Caki2 (cell line): Measurements from ENCODE around the gene IDNK. TPM values are rescaled to one million over a fixed set of nuclear protein-coding genes. Genes with fewer than 3 reads are reported as not detected.
A peak's percentile ranks its signal among the peaks of the same experiment; 100 is the strongest.
"Not testable (repeated sequence)": the region's sequence is repeated elsewhere in the genome, so short reads cannot be mapped to it uniquely, and the experiment has no call there.

Experiments
- DNase-seq: peaks from one replicate; pipeline ENCODE4 v3.0.0-alpha.2; 2015; ENCODE audit warnings: low read depth
- in situ Hi-C: cut with HindIII; loops from 2 replicates; pipeline ENCODE4 v1.10.0; 2016; ENCODE audit warnings: low sequenced_read_pairs, low pct_unique_long_range_greater_than_20kb, mixed read lengths
- total RNA-seq: library from RNA; depleted of rRNA; stranded (reverse); fragments of >200 nt; shearing (Covaris generic); gene quantifications from 2 replicates; pipeline ENCODE4 v1.2.3, GENCODE V29; 2014; ENCODE audit warnings: low replicate concordance; rRNA removed

IDNK gene
- total RNA-seq: 2.2 and 10.1 TPM in 2 replicates

DNA sequence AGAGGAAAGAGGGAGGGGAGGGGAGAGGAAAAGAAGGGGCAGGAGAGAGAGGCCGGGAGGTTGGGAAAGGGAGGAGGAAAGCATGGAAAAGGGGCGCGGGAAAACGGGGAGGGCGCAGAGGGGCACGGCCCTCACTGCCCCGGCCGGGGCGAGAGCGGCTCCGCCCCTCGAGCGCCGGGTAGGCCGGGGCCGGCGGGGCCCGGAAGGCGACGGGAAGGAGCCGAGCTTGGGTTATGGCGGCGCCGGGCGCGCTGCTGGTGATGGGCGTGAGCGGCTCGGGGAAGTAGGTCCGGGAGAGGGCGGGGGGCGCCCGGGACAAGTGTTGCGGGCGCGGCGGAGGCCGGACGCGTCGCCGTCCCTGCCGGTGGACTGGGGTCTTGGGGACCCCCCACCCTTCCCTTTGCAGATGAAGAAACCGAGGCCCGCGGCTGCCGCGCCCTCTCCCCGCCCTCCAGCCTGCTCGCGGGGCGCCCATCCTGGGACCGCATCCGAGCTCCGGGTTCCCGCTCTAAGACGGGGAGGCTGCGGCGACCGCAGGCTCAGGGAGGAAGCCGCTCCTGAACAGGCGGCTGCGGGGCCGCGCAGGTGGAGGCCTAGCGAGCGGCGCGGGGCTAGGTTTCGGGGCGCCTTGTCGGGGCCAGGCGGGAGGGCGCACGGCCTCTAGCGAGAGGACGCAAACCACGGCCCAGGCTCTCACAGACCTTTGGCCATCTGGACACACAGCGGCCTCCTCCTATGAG lies at the start of gene IDNK:
IDNK (plus strand) TSS at position 205 of the 740 bp plus-strand sequence; CDS start at position 234, 29 bp downstream.
- DNase-seq: peak; percentile 60
- in situ Hi-C loops: no loop called here

DNA sequence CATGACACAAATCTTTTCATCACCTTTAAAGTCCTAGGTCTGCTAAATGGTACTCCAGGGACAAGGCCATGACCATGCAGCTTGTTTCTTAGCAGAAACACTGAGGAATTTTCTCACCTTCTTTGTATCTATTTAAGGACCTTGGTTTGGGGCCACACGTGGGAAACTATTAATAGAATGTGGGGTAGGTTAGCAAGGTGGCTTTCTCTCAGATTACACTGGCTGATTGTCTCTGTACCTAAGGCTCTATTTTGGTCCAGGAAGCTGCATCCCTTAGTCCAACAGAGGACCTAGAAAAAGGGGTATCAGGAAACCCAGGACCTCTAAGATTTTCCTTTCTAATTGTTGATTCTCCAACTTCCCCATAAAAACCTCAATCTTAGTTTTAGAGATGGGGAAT lies 48.5 kb upstream of the IDNK start:
- in situ Hi-C loops: no loop called here
- no peak for DNase-seq

DNA sequence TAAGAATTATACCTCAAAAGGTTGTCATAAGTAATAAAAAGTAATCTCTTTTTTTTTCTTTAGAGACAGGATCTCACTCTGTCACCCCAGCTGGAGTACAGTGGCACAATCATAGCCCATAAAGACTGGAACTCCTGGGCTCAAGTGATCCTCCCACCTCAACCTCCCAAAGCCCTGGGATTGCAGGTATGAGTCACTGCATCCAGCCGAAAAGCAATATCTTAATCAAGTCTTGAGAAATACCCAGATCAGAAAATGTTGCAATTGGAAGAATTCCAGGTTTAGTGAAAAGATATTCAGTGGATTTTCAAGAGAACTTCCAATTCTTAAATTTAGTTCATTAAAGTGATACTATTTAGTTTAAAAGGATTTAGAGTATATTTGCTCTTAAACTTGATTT lies 40.9 kb upstream of the IDNK start:
- DNase-seq: no peak
- in situ Hi-C loops: no loop called here

DNA sequence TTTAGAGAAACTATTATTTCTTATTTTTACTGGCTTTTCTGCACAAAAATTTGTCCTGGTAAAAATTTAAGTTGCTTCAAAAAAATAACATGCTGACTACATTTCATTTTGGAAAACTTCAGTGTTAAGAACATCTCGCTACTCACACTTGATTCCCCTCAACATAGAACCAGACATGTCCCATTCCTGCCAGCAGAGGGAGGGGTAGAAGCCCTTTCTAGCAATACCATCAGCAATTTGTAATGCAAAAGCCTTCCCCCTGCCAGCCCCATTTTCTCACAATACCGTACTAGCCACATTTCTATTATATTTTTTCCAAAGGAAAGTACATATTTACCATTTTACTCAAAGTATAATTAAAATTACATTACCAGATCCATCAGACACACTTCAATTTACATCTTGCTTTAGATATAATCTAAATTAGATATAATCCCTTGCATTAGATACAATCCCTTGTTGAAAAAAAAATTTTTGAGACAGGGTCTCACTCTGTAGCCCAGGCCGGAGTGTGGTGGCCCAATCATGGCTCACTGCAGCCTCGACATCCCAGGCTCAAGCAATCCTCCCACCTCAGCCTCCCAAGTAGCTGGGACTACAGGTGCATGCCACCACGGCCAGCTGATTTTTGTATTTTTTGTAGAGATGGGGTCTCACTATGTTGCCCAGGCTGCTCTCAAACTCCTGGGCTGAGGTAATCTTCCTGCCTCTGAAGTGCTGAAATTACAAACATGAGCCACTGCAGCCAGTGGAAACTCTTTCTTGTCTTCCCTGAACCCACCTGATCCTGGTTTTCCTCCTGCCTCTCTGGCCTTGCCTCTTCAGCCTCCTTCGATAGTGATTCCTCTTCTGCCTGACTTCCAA lies 39.6 kb upstream of the IDNK start:
- in situ Hi-C loops: no loop called here
- DNase-seq: peak; percentile 17

DNA sequence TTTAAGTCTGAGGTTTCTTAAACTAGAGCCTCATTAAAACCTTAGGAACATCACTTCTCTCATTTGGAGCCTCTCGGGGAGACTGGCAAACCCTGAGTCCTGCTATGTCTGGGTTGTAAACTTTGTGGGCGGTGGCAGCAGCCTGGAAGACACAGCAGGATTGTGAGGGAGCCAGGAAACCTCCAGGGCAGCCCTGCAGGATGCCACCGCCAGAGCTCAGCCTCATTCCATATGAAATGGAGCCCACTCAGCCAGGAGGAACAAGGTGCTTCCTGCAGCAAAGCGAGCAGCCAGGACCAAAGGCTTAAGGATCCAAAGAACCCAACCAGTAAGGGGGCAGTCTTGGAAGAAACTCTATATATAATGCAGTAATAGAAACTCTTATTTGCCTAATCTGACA lies 37.9 kb upstream of the IDNK start:
- no peak for DNase-seq
- in situ Hi-C loops: no loop called here

DNA sequence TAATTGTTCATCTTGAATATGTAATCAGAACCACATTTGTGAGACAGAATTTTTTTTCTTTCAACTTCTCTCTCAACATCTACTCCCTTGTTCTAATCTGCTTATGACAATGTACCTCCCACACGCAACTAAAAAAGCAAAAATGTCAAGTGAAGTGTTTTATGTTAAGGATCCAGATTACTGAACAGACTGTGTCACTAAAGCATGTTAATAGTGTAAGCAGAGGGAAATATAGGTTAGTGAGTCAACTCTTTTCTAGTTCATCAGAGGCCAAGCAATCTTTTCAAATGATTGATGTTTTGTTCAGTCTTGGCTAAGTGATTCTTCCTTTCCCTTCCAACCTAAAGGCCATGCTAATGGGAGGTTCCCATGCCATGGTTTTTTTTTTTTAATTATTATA lies 34.7 kb upstream of the IDNK start:
- no peak for DNase-seq
- in situ Hi-C loops: no loop called here

DNA sequence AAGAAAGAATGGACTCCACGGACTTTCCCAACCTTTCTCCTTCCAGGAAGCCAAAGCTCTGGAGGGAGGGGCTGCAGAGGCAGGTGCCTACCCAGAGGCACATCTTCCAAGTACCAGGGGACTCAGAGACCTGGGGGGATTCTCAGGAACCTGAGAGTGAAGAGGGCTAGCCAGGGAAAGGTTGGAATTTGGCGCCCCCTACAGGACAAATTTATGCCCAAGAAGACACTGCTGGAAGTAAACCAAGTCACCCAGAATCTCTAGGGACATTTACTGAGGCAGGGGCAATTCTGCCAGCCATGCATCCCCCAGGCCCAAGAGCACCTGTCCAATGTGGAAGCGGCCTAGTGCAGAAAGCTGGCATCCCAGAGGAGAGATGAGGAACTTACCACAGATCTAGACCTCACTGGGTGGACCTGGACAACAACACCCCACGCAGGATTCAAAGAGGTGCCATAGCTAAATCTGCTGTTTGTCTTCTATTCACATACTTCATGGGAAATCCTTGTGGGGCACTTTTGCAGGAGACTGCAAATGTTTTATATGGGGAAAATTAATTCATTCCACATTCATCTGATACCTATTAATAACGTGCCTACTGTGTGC lies 25.9 kb upstream of the IDNK start:
- in situ Hi-C loops: no loop called here
- DNase-seq: peak; percentile 8

DNA sequence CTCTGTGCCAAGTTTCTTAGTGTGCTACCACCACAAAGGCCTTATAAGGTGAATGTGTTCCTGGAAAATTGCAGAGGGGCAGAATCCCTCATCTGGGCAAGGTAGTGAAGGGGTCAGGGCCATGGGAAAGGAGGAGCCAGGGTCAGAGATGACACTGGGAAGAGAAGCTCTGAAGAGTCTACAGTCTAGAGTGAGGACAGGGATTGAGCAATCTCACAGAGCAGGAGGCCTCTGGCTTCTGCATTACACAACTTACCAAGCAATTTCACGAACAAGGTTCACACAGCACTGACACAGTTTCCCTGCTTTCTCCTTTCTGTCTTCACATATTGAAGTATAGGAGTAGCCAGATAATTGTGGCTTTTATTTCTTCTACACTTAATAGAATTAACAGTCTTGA lies 24.5 kb upstream of the IDNK start:
- in situ Hi-C loops: no loop called here
- no peak for DNase-seq

DNA sequence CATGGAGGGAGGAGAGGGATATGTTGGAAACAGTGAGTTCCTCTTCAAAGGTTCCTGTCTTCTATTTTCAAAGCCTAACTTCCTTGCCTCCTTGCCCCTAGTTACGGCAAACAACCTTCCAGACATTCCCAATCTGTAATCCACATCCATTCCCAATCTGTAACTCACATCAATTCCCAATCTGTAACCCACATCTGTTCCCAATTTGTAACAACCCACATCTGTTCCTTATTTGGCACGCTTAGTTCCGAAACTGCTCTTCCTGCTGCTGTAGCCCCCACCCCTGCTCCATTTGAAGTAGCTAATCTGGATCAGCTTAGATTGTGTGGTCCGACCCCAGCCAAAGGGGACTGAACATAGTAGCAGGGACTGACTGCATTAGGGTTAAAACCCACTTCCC lies 23.9 kb upstream of the IDNK start:
- in situ Hi-C loops: no loop called here
- DNase-seq: no peak

DNA sequence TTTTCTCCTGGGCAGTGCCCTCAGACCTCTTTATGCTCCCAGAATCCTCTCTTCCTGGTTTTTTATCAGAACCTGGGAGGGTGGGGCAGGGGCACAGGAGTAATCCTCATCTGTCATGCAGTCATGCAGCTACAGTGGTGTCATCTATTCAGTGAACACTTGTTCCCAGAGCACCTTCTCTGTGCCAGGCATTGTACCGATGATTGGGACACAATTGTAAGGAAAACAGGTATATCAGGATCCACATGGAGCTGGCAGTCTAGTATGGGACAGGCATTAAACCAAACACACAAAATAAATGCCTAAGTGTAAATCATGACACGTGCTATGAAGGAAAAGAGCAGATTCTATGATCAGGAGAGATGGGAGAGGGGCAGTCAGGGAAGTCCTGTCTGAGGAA lies 21.5 kb upstream of the IDNK start:
- in situ Hi-C loops: no loop called here
- no peak for DNase-seq

DNA sequence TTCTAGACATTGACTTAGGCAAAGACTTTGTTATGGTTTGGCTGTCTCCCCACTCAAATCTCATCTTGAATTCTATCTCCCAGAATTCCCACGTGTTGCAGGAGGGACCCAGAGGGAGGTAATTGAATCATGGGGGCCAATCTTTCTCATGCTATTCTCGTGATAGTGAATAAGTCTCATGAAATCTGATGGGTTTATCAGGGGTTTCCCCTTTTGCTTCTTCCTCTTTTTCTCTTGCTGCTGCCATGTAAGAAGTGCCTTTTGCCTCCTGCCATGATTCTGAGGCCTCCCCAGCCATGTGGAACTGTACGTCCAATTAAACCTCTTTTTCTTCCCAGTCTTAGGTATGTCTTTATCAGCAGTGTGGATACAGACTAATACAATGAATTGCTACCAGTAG lies 15.3 kb upstream of the IDNK start:
- in situ Hi-C loops, DNase-seq: not testable (repeated sequence)

DNA sequence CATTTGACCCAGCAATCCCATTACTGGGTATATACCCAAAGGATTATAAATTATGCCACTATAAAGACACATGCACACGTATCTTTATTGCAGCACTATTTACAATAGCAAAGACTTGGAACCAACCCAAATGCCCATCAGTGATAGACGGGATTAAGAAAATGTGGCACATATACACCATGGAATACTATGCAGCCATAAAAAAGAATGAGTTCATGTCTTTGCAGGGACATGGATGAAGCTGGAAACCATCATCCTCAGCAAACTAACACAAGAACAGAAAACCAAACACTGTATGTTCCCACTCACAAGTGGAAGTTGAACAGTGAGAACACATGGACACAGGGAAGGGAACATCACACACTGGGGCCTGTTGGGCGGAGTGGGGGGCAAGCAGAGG lies 9.6 kb upstream of the IDNK start:
- DNase-seq, in situ Hi-C loops: not testable (repeated sequence)

DNA sequence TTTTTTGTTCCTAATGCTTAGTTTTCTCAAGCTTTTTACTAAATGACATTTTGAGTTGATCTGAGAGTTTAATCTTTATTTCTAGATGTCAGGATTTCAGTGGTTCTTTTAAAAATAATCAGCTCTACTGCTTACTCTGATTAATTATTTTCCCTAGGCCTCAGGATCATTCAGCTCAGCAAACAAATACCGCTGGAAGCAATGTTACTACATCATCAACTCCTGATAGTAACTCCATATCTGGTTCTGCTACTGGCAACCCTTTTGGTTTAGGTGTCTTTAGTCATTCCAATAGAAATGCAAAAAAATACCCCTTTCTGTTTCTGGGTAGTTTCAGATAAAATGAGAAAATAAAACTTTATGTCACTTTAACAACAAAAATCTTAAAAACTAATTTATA lies 5.6 kb upstream of the IDNK start:
- in situ Hi-C loops: no loop called here
- DNase-seq: no peak

DNA sequence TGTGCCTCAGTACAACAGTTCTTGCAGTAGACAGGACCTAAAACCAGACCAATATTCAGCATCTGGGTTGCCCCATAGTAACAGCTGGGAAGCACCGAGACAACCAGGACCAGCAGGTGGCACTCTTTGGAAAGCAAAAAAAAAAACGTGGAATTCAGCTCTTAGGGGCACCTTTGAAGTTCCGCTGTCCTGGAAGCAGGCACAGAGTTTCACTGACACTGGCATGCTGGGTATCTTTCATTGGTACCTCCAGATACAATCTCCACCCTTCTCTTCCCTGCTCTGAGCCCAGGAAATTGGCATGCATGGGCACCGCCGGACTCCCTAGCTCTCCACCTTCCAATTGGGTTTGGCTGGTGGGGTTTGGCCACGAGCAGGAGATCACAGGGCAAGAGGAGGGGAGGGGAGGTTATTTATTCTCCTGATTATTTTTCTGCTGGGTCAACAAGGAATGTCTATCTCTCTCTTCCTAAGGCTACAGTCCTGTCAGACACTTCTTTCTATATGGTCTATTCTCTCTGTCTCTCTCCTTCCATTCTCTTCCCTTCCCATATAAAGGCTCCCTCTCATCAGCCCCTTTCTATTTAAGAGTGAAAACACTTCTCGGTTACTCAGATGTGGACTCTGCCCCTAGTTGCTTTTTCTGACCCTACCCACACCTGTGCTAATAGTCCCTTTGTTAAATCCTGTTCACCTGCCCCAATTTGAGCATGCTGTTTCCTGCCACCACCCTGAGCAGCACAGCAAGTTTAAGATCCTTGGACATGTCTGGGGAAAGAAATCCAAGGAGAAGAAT lies 1.9 kb upstream of the IDNK start:
- in situ Hi-C loops: no loop called here
- peak; percentile 44 for DNase-seq

DNA sequence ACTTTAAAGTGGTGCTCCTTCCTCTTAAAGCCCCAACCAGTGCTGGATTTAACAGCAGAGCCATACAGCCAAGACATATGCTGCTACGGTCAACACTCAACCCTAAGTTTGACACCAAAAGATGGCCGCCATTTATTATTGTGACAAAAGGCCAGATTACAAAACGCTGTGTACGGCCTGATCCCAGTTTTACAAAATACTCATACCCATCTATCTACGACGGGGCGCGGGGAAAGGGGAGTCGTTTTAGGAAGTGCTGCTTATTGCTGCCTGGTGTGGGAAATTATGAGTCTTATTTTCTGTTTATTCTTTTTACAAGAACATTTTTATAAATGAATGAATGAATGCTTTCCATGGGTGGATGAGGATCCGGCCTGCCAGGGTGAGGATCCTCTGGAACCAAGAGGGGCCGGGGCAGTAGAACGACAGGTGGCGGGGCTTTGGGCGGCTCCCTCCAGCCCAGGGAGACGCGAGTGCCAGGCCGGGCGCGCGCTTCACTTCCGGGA lies 457 bp upstream of the IDNK start:
- DNase-seq: no peak
- in situ Hi-C loops: no loop called here

DNA sequence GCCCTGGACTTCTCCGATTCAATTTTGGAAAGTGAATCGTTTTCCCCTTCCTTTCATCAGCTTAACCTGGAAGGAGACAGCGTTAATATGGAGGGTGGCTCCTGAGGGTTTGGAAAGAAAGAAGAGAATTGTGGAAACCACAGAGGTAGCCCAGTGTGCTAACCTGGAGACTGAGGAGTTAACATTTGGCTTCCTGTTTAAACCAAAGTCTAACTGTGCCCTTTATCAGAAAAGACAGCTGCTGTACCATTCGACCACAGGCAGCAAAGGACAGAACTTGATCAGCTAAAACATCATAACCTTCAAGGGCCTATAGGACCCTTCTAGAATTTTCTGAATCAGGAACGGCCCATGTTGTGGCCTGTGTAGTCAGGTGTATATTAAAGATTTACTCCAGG lies 735 bp downstream of the IDNK start:
- no peak for DNase-seq
- in situ Hi-C loops: no loop called here

DNA sequence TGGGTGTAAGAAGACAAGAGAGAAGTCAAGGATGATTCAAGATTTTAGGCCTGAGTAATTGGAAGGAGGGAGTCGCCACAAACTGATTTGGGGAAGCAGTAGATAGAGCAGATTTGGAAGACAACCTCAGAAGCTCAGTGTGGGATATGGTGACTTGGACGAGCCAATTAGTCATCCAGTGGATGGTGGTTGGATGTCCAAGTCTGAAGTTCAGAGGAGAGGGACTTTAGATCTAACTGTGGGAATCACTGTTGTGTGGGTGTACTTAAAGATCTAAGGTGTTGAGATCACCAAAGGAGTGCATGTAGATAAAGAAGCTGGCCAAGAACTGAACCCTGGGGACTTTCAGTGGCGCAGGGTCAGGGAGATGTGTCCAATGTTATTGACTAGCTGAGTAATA lies 2.2 kb downstream of the IDNK start:
- DNase-seq: no peak
- in situ Hi-C loops: no loop called here

DNA sequence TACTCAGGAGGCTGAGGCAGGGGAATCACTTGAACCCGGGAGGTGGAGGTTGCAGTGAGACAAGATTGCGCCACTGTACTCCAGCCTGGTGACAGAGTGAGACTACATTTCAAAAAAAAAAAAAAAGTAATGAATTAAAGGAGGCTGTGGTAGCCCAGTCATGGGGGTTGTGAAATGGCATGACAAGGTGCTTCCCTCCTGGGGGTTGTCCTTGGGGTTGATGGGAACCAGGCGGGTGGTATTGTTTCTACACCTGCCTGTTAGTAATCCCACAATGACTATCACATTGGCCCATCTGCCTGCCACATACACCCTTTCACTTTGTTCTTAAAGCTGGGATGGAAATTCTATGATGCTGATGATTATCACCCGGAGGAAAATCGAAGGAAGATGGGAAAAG lies 5.6 kb downstream of the IDNK start:
- in situ Hi-C loops: no loop called here
- DNase-seq: no peak
